BJ (cell line): ENCODE results near the gene CCDC70. TPM values are rescaled to one million over a fixed set of nuclear protein-coding genes. Genes with fewer than 3 reads are reported as not detected.

Experiments used
- CTCF ChIA-PET: fragments of 350-600 bp; formaldehyde crosslinking; extraction: SDS; loops from one replicate; lab custom pipeline; 2021; ENCODE audit warnings: antibody characterized with exemption, inconsistent platforms; lab: Yijun Ruan, JAX
- POLR2A ChIA-PET: fragments of 300-600 bp; sonication (Branson Sonifier 250); formaldehyde crosslinking; extraction: SDS; loops from one replicate; lab custom pipeline; 2021; ENCODE audit warnings: antibody characterized with exemption; lab: Charles Lee
- DNase-seq: peaks from one replicate; pipeline ENCODE4 v3.0.0-alpha.2; 2011; ENCODE audit warnings: low read depth
- H3K27me3 ChIP-seq: 2 replicates; pipeline ENCODE4 v1.6.0; 2011; ENCODE audit warnings: low read length; ENCODE audit not compliant: control insufficient read depth, insufficient read depth
- H3K36me3 ChIP-seq: 2 replicates; pipeline ENCODE4 v1.5.1; 2011; ENCODE audit warnings: low read length; ENCODE audit not compliant: control insufficient read depth, insufficient read depth
- H3K4me3 ChIP-seq: 2 replicates; pipeline ENCODE4 v1.5.1; 2011; ENCODE audit warnings: low read depth, mild to moderate bottlenecking, control low read depth, low read length
- CTCF ChIP-seq: IDR thresholded peaks from 2 replicates; pipeline ENCODE4 v1.5.1; 2011; ENCODE audit warnings: low read depth, mild to moderate bottlenecking, control low read depth, inconsistent platforms, low read length, moderate library complexity; ENCODE audit not compliant: insufficient read depth
- polyA plus RNA-seq: library from polyadenylated mRNA; depleted of rRNA; stranded (reverse); fragments of >200 nt; gene quantifications from 2 replicates; pipeline ENCODE4 v1.2.3, GENCODE V29; 2011

CCDC70 gene
- polyA plus RNA-seq, 1 experiment = not detected

- Histone ChIP-seq H3K27me3 (peaks cover 15% of the 10 kb centered on the region), H3K4me3 (no peak overlapping the region), H3K36me3 (no peaks in the 10 kb centered on the region)
- POLR2A ChIA-PET = no interaction called here
- no peak for TF ChIP-seq CTCF
- CTCF ChIA-PET = interaction anchor here (1.3 to 7.6 kb wide), 3 partner anchors 10 to 302 kb away, joined by 3 to 40 read pairs (median 4); no protein-coding TSS in a partner anchor
- DNase-seq = no peak
These were observed 36.6 kb upstream of the CCDC70 start for GRCh38 chr13:51825165-51825592.

- TF ChIP-seq CTCF = no peak
- CTCF ChIA-PET = interaction anchor here (1.3 to 7.6 kb wide), 3 partner anchors 10 to 302 kb away, joined by 3 to 40 read pairs (median 4); no protein-coding TSS in a partner anchor
- no peak for DNase-seq
- Histone ChIP-seq H3K36me3 (no peaks in the 10 kb centered on the region), H3K27me3 (peaks cover 17% of the 10 kb centered on the region), H3K4me3 (no peak overlapping the region)
- POLR2A ChIA-PET = no interaction called here
These were observed 36.0 kb upstream of the CCDC70 start for GRCh38 chr13:51825681-51826254.

GRCh38 chr13:51826606-51827005 is 35.2 kb upstream of the CCDC70 start:
- ChIA-PET CTCF (interaction anchor here (1.6 to 7.6 kb wide), 2 partner anchors 9 to 12 kb away, joined by 3 to 40 read pairs; no protein-coding TSS in a partner anchor), POLR2A (no interaction called here)
- Histone ChIP-seq H3K36me3 (no peaks in the 10 kb centered on the region), H3K27me3 (peaks cover 17% of the 10 kb centered on the region), H3K4me3 (no peak overlapping the region)
- DNase-seq = no peak
- no peak for TF ChIP-seq CTCF

GRCh38 chr13:51827254-51827653 is 34.5 kb upstream of the CCDC70 start:
- Histone ChIP-seq H3K27me3 (peaks cover 15% of the 10 kb centered on the region), H3K36me3 (no peaks in the 10 kb centered on the region), H3K4me3 (no peak overlapping the region)
- no peak for TF ChIP-seq CTCF
- DNase-seq = no peak
- POLR2A ChIA-PET = no interaction called here
- CTCF ChIA-PET = interaction anchor here (7.6 kb wide), 1 partner anchor 12 kb away, joined by 40 read pairs; no protein-coding TSS in a partner anchor

- Histone ChIP-seq H3K27me3 (peaks cover 15% of the 10 kb centered on the region), H3K4me3 (no peak overlapping the region), H3K36me3 (no peaks in the 10 kb centered on the region)
- no peak for DNase-seq
- no peak for TF ChIP-seq CTCF
- CTCF ChIA-PET = interaction anchor here (1.1 to 7.6 kb wide), 4 partner anchors 14 to 97 kb away, joined by 3 to 40 read pairs (median 4); partner anchors contain the start of gene TMEM272
- POLR2A ChIA-PET = no interaction called here
These were observed 32.8 kb upstream of the CCDC70 start for GRCh38 chr13:51828730-51829567.
